GM18498 (cell line): ENCODE results near the gene UGT1A9.

Source experiments
- ATAC-seq: cut with Tn5 transposase; IDR thresholded peaks from one replicate; pipeline ENCODE4 v1.9.1; 2021; ENCODE audit warnings: mild to moderate bottlenecking, moderate library complexity; ENCODE audit not compliant: unreplicated experiment

UGT1A9 gene

DNA sequence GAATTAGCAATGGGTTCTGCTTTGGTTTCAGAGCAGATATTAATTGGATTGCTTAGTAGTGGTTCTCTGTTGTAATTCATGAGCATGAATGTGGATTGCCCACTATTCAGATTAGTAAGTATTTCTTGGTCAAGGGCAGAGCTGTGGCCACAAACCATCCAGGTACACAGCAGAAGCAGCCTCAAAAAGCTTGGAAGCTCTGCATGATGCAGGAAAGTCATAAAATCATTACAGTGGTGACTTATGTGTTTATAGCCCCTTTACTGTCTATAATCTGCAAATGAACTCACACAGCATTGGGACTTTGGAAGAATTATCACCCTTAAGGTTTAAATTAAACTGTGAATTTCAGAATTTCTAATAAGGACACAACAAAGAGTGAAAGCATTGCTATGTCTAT is 86.4 kb downstream of the UGT1A9 start:
- ATAC-seq, result no peak

DNA sequence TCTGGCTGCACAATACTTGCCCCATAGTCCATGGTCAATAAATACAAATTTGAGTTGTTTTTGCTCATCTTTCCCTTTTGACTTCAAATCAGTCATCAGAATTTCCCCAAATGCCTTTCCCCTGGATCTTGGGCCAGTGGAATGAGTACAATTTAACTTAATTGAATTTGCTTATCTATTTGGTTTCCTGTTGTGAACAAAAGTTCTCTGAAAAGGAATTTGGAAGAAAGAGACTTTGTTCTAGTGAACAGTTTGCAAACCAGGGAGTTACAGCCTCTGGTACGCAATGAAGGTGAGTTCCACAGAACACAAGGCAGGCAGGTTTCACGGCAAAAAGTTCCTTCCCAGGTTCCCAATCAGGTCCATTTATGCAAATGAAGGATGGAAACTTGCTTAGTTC is 87.2 kb downstream of the UGT1A9 start:
- ATAC-seq, result no peak

DNA sequence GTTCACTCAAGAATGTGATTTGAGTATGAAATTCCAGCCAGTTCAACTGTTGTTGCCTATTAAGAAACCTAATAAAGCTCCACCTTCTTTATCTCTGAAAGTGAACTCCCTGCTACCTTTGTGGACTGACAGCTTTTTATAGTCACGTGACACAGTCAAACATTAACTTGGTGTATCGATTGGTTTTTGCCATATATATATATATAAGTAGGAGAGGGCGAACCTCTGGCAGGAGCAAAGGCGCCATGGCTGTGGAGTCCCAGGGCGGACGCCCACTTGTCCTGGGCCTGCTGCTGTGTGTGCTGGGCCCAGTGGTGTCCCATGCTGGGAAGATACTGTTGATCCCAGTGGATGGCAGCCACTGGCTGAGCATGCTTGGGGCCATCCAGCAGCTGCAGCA is 88.3 kb downstream of the UGT1A9 start, which contains the start of gene UGT1A1:
UGT1A1 (plus strand) TSS at position 228 of the 400 bp plus-strand sequence; CDS start at position 246, 18 bp downstream.
- ATAC-seq, result no peak

DNA sequence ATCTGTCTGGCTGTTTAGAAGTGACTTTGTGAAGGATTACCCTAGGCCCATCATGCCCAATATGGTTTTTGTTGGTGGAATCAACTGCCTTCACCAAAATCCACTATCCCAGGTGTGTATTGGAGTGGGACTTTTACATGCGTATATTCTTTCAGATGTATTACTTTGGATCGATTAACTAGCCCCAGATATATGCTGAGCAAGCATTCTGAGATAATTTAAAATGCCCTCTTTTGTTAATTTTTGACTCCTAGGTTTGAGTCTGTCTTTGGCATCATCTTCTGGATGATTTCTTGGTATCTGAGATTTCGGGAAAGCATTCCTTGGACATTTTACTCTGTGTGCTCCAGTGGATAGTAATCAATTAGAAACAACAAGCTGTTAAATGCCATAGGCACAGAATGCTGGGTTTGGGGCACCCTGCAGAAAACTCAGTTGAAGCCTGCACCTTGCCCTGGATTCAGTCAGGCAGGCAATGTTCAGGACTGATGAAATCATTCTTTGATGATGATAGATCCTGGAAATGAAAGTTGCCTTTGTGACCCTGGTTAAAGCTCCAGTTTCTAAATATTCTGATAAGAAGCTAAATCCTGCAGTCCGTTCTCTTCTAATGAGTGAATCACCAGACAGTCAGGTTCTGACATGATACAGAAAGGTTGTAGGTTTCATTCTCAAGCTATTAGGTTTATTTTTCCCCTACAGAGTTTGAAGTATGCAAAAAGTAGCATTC is 89.5 kb downstream of the UGT1A9 start:
- no peak for ATAC-seq

DNA sequence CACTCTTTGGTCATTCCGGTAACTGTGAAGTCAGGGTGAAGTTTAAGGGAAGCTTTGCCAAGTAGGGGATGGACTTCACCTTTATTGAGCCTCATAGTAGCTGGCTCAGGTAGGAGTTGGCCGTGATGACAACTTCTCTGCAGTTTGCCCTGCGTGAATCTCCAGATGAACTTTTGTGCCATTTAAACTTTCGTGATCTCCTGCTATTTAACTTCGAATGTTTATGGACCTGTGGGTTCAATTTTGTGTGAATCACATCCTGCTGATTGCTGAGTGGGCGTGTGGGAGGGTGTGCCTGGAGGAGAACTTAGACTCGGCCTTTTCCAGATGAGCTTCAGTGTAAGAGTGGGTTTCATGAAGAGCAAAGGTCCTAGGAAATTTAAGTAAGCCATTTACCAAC is 92.6 kb downstream of the UGT1A9 start:
- no peak for ATAC-seq

DNA sequence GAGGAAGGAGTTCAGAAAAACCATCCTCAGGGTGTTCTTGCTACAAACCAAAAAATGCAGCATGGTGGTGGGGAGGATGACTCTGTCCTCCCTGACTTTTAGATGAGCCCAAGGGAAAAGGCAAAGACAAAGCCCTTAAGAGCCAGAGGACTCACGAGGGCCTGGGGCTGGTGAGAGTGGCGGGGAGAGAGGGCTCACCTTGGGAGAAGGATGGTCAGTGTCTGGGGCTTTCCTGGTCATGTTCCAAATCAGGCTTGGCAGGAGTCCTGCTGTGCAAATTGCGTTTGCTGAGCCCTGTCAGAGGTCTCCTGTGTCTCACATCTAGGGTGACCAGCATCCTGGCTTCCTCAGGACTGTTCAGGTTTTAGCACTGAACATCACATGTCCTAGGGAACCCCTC is 93.1 kb downstream of the UGT1A9 start:
- no peak for ATAC-seq

DNA sequence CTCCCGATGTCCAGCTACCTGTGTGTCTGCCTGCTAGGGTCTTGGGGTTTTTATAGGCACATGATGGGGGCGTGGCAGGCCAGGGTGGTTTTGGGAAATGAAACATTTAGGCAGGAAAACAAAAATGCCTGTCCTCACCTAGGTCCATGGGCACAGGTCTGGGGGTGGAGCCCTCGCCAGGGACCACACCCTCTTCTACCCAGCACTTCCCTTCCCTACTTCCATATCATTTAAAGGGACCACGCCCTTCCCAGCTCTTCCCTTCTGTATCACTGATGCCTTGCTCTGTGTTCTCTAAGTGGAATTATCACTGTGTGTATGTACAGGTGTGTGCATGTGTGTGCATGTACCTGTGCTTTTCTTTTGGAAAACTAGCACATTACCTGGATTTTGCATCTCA is 94.7 kb downstream of the UGT1A9 start:
- ATAC-seq, result no peak

DNA sequence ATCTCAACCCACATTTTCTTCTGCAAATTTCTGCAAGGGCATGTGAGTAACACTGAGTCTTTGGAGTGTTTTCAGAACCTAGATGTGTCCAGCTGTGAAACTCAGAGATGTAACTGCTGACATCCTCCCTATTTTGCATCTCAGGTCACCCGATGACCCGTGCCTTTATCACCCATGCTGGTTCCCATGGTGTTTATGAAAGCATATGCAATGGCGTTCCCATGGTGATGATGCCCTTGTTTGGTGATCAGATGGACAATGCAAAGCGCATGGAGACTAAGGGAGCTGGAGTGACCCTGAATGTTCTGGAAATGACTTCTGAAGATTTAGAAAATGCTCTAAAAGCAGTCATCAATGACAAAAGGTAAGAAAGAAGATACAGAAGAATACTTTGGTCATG is 96.4 kb downstream of the UGT1A9 start:
- ATAC-seq, result no peak

DNA sequence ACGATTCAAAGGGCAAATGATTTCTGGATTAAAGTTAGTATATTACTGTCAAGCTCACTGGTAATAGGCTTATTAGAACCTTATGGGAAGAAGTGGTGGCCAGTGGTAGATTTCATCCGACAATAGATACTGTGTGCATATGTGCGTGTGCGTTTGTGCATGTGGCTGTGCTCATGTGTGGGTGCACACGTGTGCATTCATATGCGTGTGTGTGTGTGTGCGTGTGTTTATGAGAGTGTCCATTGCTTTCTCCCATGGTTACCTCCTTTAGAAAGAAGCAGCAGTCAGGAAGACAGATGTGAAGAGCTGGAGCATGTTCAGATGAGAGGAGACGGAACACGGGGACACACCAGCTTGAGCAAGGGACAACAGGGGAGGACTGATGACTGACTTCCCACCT is 97.6 kb downstream of the UGT1A9 start:
- no peak for ATAC-seq

DNA sequence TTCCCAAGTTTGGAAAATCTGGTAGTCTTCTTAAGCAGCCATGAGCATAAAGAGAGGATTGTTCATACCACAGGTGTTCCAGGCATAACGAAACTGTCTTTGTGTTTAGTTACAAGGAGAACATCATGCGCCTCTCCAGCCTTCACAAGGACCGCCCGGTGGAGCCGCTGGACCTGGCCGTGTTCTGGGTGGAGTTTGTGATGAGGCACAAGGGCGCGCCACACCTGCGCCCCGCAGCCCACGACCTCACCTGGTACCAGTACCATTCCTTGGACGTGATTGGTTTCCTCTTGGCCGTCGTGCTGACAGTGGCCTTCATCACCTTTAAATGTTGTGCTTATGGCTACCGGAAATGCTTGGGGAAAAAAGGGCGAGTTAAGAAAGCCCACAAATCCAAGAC is 100.5 kb downstream of the UGT1A9 start:
- no peak for ATAC-seq

DNA sequence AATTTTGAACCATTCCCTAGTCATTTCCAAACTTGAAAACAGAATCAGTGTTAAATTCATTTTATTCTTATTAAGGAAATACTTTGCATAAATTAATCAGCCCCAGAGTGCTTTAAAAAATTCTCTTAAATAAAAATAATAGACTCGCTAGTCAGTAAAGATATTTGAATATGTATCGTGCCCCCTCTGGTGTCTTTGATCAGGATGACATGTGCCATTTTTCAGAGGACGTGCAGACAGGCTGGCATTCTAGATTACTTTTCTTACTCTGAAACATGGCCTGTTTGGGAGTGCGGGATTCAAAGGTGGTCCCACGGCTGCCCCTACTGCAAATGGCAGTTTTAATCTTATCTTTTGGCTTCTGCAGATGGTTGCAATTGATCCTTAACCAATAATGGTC is 100.9 kb downstream of the UGT1A9 start:
- no peak for ATAC-seq

DNA sequence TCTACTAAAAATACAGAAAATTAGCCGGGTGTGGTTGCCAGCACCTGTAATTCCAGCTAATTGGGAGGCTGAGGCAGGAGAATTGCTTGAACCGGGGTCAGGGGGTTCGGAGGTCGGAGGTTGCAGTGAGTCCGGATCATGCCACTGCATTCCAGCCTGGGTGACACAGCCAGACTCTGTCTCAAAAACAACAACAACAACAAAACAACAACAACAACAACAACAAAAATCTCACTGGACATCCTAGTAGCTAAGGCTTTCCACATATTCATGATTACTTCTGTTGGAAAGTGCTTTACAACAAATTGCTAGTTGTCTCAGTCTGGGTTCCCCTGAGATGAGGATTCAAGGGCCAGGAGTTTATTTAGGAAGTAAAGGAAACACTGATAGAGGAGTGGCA is 102.2 kb downstream of the UGT1A9 start:
- ATAC-seq, result no peak

DNA sequence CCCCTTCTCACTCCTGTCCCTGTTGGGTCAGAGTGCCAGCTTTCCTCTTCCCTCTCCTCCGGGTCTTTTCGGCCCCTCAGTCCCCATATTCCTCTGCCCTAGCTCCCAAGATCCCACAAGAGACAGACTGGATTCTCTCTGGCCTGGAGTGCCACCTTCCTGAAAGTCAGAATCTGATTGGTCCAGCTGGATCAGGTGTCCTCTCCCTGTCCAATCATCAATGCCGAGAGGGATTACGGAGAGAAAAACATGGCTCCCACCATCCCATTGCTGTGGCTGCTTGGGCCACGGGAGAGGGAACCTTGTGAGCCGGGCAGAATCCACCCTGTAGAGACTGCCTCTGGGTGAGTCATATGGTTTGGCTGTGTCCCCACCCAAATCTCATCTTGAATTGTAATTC is 103.7 kb downstream of the UGT1A9 start:
- ATAC-seq, result no peak

DNA sequence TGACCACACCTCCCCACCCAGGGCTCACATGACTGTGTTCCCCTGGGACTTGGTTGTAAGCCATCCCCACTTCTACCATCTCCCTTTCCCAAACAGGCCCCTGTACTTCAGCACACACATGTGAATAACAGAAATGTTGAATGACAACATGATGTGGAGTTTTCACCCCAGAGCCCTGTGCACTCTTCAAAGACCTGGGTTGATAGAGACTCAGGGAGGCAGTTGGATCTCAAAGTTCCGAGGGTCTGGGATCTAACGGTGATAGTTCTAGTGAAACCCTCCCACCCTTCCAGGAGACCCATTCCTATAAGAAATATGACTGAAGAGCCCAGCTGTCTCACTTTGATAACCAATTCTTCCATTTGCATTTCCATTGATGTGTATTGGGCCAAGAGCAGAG is 106.3 kb downstream of the UGT1A9 start, which contains the start of gene MROH2A:
MROH2A (plus strand) TSS at position 301 of the 400 bp plus-strand sequence. CDS start 1,029 bp downstream, outside the sequence.
- ATAC-seq, result no peak

DNA sequence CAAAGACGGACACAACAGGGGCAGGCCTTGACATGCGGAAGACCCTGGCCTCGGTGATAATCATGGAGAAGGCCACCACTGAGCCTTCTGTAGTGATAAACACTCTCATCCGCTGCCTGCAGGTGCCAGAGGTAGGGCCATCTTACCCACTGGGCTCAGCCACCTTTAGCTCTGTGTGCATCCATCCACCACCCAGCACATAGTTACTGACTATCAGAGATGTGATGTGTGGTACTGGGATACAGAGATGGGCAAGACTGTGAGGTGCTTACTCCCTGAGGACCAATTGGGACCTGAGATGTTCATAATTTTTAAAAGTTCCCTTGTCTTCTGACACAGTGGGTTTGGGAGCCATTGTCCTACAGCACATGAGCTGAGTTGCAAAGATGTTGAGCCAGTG is 108.0 kb downstream of the UGT1A9 start:
- ATAC-seq, result no peak

DNA sequence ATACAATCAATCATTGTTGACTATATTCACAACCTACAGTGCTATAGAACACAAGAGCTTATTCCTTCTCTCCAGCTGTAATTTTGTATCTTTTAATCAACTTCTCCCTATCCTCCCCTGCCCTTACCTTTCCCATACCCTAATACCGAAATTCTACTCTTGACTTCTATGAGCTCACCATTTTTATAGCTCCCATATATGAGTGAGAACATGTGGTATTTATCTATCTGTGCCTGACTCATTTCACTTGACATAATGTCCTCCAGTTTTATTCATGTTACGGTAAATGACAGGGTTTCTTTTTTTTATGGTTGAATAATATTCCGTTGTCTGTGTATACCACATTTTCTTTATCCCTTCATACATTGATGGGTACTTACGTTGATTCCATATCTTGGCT is 109.1 kb downstream of the UGT1A9 start:
- no peak for ATAC-seq

DNA sequence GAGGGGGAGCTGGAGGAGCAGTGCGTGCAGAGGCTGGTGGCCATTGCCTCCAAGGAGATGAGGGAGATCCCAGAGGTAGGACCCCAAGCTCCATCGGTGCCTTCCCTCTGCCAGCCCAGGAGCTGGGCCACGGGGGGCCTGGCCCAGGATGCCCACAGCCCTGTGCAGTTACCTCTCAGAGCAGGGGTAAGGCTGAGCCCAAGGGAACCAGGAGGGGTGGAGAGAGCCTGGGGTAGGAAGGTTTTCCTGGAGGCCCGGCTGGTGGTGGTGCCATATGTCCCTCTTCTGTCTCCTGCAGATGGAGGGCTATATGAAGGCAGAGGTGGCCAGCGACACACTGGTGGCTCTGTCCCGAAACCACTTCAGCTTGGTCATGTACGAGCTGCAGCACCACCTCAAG is 117.9 kb downstream of the UGT1A9 start:
- no peak for ATAC-seq

DNA sequence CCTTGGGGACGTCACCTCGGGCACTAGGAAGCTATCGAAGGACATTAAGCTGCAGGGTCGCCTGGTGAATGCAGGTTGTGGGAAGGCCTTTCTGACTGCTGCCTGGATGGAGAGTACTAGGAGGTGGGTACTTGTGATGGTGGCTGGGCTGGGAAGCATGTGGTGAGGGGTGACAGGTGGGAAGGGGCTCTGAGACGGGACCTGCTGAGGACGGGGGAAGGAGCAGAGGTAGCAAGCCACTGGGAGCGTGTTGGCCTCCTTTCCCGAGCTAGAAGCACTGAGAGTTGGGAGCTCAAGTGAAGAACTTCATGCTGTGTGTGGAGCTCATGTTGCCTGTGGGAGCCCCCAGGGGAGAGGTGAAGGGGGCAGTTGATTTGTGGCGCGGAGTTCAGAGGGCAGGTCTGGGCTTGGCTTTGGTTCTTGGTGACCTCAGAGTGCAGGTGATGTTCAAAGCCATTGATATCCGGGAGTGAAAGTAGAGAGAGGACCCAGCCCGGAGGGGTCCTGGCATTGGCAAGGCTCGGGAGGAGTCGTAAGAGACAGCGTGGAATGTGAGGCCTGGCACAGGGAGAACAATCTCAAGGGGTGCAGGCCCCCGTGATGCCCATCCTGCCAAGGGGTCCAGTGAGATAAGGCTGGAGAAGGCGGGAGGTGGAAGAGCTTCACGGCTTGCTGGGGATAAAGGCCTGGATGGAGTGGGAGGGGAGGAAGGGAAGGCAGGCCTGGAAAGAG is 119.6 kb downstream of the UGT1A9 start:
- no peak for ATAC-seq

DNA sequence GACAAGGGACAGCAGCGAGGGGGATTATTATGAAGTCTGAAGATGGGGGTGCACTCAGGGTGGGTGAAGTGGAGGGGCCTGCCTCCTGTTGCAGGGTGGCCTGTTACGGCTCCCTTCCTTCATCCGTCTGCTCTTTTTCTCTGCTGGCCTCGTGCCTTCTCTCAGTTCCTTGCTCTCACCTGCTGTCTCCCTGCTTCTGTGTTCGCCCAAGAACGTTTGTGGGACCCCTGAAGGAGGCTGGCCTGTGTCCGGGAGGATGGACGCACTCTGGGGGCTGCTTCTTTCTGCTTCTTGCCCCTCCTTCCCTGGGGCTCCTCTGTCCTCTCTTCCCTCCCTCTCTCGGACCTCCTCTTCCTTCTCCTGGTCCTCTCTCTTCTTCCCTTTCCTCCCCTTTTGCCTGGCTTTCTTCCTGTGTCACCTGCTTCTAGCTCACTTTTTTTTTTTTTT is 120.2 kb downstream of the UGT1A9 start:
- ATAC-seq, result no peak

DNA sequence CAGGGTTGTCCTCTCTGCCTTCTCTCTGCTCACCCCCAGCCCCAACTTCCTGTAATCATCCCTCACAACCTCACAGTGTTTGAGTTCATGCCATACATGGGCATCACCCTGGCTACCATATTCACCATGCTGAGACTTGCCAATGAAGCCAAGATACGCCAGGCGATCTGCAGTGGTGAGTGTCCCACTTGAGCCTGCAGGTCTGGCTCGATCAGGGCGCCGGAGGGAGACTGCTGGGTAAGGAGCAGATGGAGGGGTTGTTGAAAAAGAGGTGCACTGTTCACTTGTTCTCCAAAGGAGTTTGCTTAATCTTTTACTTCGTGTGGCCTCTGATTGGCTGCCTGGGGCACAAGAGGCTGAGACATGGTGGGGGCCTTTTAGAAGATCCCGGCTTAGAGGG is 121.0 kb downstream of the UGT1A9 start:
- no peak for ATAC-seq

DNA sequence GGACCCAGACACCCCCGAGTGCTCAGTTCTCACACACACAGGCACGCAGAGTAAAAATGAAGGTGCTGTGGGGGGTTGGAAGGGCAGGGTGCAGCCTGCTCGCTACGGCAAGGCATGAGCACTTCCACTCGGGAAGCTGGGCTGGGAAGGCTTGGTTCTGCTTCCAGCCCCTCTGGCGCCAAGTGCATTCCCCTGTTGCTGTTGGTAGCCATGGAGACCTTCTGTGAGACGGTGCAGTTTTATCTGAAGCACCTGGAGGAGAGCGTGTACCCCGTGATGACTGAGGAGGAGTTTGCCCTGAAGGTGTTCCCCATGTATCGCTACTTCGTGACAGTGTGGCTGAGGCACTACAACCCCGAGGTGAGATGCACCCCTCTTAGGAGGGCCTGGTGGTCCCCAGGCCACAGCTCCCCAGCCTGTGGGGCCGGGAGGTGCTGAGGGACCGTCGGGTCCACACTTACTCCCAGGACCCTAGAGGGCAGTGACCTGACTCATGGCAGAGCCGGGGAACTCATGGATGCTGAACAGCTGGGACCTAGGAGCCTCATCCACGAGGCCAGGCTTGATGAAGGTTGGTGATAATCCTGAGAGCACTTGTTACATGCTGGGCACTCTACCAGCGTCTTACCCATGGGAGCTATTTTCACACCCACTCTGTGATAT is 121.9 kb downstream of the UGT1A9 start:
- no peak for ATAC-seq
